ENCODE measurements around the gene PXDN. TPM values are rescaled to one million over a fixed set of nuclear protein-coding genes. Genes with fewer than 3 reads are reported as not detected.

The PXDN gene
- total RNA-seq, 1 experiment from 2014 or later: 96.1 TPM

DNA sequence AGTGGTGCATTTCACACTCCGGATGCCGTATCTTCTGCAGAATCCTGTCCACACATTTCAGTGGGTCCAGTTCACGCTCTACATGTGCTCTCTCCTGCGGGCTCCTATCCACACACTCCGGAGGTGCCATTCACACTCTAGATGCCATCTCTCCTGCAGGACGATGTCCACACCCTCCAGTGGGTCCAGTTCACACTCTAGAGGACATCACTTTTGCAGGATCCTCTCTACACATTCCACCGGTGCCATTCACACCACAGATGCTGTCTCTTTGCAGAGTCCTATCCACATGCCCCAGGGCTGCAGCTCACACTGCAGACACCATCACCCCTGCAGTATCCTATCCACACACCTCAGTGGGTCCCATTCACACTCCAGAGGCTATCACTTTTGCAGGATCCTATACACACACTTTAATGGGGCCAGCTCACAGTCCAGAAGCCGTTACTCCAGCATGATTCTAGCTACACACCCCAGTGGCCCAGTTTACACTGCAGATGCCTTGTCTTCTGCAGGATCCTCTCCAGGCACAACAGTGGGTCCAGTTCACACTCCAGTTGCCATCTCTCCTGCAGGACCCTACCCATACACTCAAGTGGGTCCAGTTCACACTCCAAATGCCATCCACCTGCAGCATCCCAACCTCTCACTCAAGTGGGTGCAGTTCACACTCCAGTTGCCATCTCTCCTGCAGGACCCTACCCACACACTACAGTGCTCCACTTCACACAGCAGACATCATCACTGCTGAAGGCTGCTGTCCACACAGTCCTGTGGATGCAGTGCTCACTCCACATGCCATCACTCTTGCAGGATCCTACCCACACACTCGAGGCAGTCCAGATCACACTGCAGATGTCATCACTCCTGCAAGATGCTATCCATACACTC is 2.1 kb upstream of the PXDN start:
- DNase-seq (ENCODE audit: unreplicated experiment): no peak
- no peak overlapping the region for H3K27ac Mint-ChIP-seq (ENCODE audit: low read depth, unreplicated experiment)
- no peaks in the 10 kb centered on the region for H3K9me3 Mint-ChIP-seq (ENCODE audit: unreplicated experiment)
- peak overlapping the region; percentile 30 for H3K4me3 Mint-ChIP-seq (ENCODE audit: unreplicated experiment)
- H3K36me3 Mint-ChIP-seq (ENCODE audit: insufficient read depth, unreplicated experiment): peaks cover 16% of the 10 kb centered on the region
- TF ChIP-seq CTCF (IDR thresholded peaks at IDR 0.05; ENCODE audit: unreplicated experiment): no peak
- BruUV-seq (replicated peaks): no TSS peak
- peaks cover 20% of the 10 kb centered on the region for H3K4me1 Mint-ChIP-seq (ENCODE audit: insufficient read depth, unreplicated experiment)
- intact Hi-C loops (cut with micrococcal nuclease): no loop called here
- ChIA-PET CTCF (interaction anchor here (0.6 to 2.1 kb wide), 4 partner anchors 8 to 70 kb away, joined by 3 to 5 read pairs (median 4); no protein-coding TSS in a partner anchor), POLR2A (no interaction called here)
- H3K27me3 Mint-ChIP-seq (ENCODE audit: insufficient read depth, unreplicated experiment): no peaks in the 10 kb centered on the region

DNA sequence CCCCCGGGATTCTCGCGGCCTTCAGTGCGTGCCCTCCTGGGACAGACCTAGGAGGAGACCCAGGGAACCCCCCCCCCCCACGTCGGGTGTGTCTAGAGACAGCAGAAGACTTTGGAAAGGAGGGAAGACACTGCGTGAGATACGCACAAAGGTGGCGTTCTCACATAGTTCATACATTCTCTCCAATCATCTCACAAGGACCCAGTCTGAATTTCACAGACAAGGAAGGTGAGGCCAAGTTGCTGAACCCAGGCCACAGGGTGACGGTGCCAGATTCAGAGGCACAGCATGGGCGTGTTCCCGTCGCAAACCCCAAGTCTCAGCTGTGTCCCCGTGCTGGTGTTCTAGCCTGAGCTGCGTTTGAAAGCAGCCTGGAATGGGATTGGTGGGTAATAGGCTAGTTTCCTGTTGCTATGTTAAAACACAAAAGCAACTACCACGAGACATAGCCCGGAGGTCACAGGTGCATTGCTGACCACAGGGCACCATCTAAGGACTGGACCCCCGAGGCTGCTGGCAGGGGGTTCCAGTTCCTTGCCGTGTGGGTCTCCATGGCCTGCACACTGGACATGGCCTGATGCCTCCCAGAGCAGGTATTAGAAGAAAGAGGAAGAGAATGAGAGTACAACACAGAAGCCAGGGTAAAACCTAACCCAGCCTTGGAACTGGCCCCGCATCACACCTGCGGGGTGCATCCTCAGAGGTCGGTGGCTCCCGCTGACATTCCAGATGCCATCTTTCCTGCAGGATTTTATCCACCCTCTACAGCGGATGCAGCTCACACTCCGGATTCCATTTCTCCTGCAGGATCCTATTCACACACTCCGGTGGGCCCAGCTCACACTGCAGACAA is 1.1 kb upstream of the PXDN start:
- peaks cover 12% of the 10 kb centered on the region for H3K4me1 Mint-ChIP-seq (ENCODE audit: insufficient read depth, unreplicated experiment)
- CTCF ChIA-PET: interaction anchor here (0.6 to 2.1 kb wide), 5 partner anchors 14 to 72 kb away, joined by 3 to 6 read pairs (median 4); no protein-coding TSS in a partner anchor
- TF ChIP-seq CTCF (IDR thresholded peaks at IDR 0.05; ENCODE audit: unreplicated experiment): no peak
- H3K27me3 Mint-ChIP-seq (ENCODE audit: insufficient read depth, unreplicated experiment): no peaks in the 10 kb centered on the region
- POLR2A ChIA-PET: interaction anchor here (0.5 to 1.6 kb wide), 2 partner anchors 70 to 744 kb away, joined by 3 to 8 read pairs; no protein-coding TSS in a partner anchor
- peak overlapping the region; percentile 79 for H3K4me3 Mint-ChIP-seq (ENCODE audit: unreplicated experiment)
- TSS peak; percentile 24 for BruUV-seq (replicated peaks)
- intact Hi-C loops (cut with micrococcal nuclease): no loop called here
- DNase-seq (ENCODE audit: unreplicated experiment): no peak
- no peaks in the 10 kb centered on the region for H3K9me3 Mint-ChIP-seq (ENCODE audit: unreplicated experiment)
- peaks cover 16% of the 10 kb centered on the region for H3K36me3 Mint-ChIP-seq (ENCODE audit: insufficient read depth, unreplicated experiment)
- no peak overlapping the region for H3K27ac Mint-ChIP-seq (ENCODE audit: low read depth, unreplicated experiment)

DNA sequence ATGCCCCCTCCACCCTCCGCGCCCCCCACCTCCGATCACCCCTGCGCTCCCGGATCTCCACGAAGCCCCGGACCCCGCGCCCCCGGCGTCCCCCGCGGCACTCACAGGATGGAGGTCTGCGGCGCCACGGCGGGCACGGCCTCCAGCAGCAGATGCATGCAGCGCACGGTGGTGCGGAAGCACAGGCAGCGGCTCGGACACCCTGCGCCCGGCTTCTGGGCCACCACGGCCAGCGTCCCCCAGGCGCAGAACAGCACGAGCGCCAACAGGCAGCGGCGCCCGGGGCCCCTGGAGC is 217 bp downstream of the PXDN start:
- no TSS peak for BruUV-seq (replicated peaks)
- intact Hi-C loops (cut with micrococcal nuclease): loop anchor here (5.0 kb wide), 1 partner anchor 37 kb away; no protein-coding TSS in a partner anchor
- Mint-ChIP-seq H3K27ac (ENCODE audit: low read depth, unreplicated experiment) (no peak overlapping the region), H3K4me1 (ENCODE audit: insufficient read depth, unreplicated experiment) (peaks cover 12% of the 10 kb centered on the region), H3K4me3 (ENCODE audit: unreplicated experiment) (peak overlapping the region; percentile 79), H3K9me3 (ENCODE audit: unreplicated experiment) (no peaks in the 10 kb centered on the region), H3K27me3 (ENCODE audit: insufficient read depth, unreplicated experiment) (no peaks in the 10 kb centered on the region), H3K36me3 (ENCODE audit: insufficient read depth, unreplicated experiment) (peaks cover 21% of the 10 kb centered on the region)
- no peak for TF ChIP-seq CTCF (IDR thresholded peaks at IDR 0.05; ENCODE audit: unreplicated experiment)
- ChIA-PET POLR2A (interaction anchor here (0.7 to 1.6 kb wide), 3 partner anchors 14 to 69 kb away, joined by 3 to 8 read pairs (median 6); no protein-coding TSS in a partner anchor), CTCF (interaction anchor here (1.9 to 2.1 kb wide), 2 partner anchors 12 to 68 kb away, joined by 4 to 5 read pairs; no protein-coding TSS in a partner anchor)
- peak; percentile 20 for DNase-seq (ENCODE audit: unreplicated experiment)
